ENCODE measurements around the gene MGAT3.

Gene MGAT3

GRCh38 chr22:39453765-39454378 is 2.9 kb upstream of the MGAT3 start:
- DNase-seq, result no peak

DNA sequence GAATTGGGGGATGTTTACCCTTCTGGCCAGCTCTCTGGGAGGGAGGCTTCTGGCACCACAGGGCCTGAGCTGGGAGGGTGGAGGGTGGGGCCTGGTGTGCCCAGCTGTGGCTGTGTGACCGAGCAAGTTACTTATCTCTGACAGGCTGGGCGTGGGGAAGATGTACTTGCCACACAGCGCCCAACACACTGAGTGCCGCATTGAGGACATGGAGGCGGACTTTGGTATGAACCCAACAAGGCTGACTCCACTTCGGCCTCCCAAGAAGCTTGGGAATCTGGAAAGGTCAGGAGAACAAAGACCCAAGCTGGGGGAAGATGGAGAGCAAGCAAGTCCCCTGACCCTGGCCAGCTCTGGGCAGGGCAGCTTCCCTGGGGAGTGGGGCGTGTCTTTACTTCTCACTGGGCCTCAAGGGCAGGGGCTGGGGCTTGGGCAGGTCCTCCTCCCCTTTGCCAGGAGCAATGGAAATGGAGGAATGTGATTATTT is 2.4 kb upstream of the MGAT3 start:
- no peak for DNase-seq

DNA sequence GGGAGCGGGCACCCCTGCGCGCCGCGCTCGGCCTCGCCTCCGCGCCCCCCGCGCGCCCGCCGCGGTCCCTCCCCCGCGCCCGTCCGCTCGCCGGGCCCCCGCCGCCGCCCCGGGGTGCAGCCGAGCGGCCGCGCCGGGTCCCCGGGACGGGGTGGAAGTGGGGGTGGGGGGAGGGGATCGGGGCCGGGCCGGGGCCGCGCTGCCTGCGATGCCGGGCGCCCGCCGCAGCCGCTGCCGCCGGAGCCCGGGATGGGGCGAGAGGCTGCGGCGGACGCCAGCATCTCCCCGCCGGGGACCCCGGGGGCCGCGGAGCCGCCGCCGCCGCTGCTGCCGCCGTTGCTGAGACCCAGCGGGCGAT is 365 bp downstream of the MGAT3 start:
- no peak for DNase-seq

DNA sequence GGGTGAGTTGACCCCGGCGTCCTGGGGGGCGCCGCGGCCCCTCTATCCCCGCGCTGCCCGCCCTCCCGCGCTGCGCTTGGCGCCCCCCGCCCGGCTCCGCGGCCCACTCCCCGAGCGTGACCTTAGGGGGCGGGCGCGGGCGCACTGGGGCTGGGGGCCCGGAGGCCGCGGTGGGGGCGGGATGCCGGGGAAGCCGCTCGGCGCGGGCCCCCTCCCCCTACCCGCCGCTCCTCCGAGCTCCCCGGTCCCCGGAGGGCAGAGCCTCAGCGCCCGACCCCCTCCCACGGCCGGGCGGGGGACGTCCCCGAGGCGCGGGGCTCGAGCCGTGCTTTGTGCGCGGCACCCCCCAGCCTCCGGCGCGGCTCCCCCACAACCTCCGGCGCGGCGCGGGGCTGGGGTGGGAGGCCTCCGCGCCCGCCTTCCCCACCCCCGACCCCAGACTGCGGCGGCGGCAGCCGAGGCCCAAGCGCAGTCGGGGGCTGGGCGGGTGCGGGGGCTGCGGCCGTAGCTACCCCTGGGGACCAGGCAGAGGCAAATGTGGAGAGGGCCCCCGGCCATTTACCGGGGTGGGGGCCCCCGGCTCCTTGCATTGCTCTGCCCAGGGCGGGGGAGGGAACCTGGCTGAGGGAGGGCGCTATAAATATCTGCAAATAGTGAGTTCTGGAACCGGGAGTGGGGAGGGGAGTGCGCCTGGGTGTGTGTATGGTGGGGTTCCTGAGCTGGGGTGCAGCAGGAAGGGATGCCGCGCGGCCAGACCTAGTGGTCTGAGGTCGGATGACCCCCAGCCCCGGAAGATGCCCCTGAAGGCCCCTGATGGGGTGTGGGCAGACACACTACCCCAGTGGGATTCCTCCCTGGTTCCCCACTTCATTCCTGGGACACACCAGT is 988 bp downstream of the MGAT3 start:
- no peak for DNase-seq

DNA sequence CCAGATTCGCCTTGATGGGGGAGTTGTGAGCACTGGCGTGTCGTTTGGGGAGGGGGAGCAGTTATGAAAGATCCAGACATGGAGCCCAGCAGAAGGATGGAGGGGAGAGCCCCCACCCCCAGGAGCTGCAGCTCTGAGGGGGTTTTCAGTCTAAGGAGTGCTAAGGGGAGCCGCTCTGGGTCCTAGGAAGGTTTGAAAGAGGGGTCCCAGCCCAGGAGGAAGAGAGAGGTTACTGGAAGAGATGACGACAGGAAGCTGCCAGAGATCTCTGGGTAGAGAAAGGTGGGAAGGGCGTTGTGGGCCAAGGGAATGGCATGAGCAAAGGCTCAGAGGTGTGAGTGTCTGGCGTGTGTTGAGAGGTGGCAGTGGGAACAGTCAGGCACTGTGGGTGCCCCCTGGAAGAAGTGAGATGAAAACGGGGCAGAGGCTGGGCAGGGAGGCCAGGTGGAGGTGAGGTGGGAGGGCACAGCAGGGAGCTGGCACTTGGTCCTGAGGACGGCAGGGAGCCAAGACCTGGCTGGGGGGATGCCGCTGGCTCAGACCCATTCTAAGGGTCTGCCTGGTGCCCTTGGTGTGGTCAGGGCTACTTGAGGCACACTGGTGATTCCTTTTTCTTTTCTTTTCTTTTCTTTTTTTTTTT is 1.8 kb downstream of the MGAT3 start:
- no peak for DNase-seq

DNA sequence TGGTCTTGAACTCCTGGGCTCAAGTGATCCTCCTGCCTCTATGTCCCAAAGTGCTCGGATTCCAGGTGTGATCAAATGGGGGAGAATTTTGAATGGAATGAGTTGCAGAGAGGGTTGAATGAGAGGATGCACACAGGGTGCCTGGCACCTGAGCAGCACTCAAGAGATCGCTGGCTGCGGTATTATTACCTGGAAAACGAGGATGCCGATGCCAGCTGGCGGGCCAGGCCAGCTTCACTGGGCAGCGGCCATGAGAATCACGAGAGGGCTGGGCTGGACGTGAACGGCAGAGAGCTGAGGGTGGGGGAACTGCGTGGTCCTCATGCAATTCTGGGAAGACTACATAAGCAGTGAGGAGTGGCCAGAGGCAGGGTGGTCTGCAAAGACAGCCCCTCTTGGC is 2.9 kb downstream of the MGAT3 start:
- no peak for DNase-seq

- no peak for DNase-seq
Measured at GRCh38 chr22:39462443-39463221, 5.8 kb downstream of the MGAT3 start.

DNA sequence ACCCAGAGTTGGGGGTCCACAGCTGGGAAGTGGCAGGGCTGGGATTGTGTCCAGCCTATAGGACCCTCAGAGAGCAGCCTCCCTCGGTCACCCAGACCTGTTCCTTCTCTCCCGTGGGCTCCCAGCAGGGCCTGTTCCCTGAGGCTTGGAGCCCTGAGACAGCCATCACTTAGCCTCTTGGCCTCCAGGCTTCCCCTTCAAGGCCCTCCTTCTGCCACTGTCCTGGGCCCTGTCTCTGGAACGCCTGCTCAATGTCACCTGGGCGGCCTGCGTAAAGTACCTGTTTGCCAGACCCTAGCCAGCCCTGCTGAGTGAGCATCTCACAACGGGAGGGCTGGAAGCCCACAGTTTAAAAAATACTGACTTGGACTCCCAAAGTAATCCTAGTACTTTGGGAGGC is 6.5 kb downstream of the MGAT3 start:
- no peak for DNase-seq

DNA sequence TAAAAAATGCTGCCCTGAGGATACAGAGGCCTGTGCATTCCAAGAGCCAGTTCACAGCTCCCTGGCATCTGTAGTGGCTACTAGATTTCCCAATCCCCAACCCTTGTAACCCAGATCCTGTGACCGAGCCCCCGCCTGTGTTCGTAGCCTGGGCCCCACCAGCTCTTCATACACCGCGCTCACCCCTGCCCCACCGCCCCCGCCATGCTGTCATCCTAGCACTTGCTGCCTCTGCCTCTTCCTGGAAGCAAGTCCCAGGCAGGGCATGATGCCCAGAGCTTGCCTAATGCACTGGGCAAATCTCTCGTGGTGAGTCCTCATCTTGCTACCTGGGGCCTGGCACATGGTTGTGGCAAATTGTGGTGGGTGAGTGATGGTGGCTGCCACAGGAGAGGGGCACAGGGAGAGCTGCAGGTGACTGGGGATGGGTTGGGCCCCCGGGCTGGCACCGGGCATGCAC is 7.1 kb downstream of the MGAT3 start:
- peak; percentile 19 for DNase-seq

- DNase-seq, result no peak
Measured at GRCh38 chr22:39466228-39467006, 9.6 kb downstream of the MGAT3 start.

- DNase-seq, result no peak
Measured at GRCh38 chr22:39467390-39467895, 10.6 kb downstream of the MGAT3 start.

- DNase-seq, result no peak
Measured at GRCh38 chr22:39468487-39469325, 11.9 kb downstream of the MGAT3 start.

DNA sequence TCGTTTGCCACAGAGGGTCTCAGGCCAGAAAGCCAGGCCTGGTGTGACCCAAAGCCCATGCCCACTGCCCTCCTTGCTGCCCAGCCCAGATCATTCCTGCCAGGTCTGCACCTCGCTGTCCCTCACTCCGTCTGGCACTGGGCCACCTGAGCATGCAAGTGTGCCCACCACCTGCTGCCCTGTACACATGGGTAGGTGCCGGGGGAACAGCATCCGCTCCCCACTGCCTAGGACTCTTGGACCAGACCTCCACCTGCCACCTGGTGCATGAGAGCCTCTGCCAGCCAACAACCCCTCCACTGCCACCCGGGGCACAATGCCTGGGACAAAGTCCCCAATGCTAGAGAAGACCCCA is 12.5 kb downstream of the MGAT3 start:
- DNase-seq, result no peak

- no peak for DNase-seq
Measured at GRCh38 chr22:39469681-39470450, 13.1 kb downstream of the MGAT3 start.

GRCh38 chr22:39470451-39471291 is 13.9 kb downstream of the MGAT3 start:
- DNase-seq, result no peak

DNA sequence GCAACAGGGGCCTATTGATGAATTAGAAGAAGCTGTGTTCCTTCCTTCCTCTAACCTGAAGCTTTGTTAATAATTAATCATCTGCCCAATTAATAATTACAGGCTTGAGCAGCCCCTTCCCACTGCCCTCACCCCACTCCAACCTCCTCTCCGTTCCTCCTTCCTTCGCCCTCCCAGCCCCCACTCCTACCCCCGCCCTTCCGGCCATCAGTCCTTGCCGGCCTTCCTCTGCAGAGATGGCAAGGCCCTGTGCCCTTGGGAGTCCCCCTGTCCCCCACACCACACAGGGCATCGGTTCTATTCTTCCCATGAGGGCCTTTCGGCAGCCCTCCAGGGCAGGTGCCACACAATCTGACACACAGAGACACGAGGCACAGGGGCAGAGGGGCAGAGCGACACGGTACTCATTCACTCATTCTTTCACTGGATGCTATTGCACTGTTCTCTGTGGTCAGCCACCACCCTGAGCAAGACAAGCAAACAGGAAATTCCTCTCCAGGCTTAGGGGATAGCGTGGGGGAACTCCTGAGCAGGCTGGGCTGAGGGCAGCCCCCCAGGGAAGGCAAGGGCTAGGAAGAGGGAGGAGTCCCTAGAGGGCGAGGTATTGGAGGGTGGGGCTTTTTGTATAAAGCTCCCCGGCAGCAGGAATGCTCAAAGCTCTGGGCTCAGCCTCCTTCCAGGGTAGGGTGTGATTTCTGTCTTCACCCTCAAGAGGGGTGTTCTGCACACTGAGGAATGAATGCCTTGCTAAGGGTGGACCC is 14.7 kb downstream of the MGAT3 start:
- no peak for DNase-seq

- DNase-seq, result no peak
Measured at GRCh38 chr22:39472570-39473556, 16.1 kb downstream of the MGAT3 start.
